ENCODE data around the gene BORCS5. TPM values are rescaled to one million over a fixed set of nuclear protein-coding genes. Genes with fewer than 3 reads are reported as not detected.
A peak's percentile ranks its signal among the peaks of the same experiment; 100 is the strongest.

The BORCS5 gene
- polyA plus RNA-seq, 4 donors: 2.2 to 7.5 (median 5.5) TPM

GRCh38 chr12:12507121-12507520, 150.2 kb downstream of the BORCS5 start:
- peaks cover 13 to 18% (median 15%) of the 10 kb centered on the region in 3 donors for H3K4me1 ChIP-seq (ENCODE audit: control insufficient read depth in 3 of 3, insufficient read depth in 2 of 3, low read depth in 1 of 3, low read length in 2 of 3)
- no peak overlapping the region for H3K27ac ChIP-seq (ENCODE audit: low read depth in 1 of 3, low read length in 2 of 3)
- H3K4me3 ChIP-seq (ENCODE audit: low read depth in 1 of 3, low read length in 3 of 3): no peak overlapping the region
- 74 to 96% (median 96%) methylated on average over 1 of the region's 1 CpG for WGBS, 3 donors
- H3K9me3 ChIP-seq (ENCODE audit: control insufficient read depth in 2 of 2, insufficient read depth in 1 of 2, low read depth in 1 of 2, low read length in 1 of 2): no peaks in the 10 kb centered on the region
- no peaks in the 10 kb centered on the region for H3K27me3 ChIP-seq (ENCODE audit: control insufficient read depth in 3 of 3, insufficient read depth in 3 of 3, low read length in 3 of 3)
- FAIRE-seq (no peak), DNase-seq (no peak)
- peaks cover 0 to 20% (median 2%) of the 10 kb centered on the region in 3 donors for H3K36me3 ChIP-seq (ENCODE audit: control insufficient read depth in 3 of 3, insufficient read depth in 2 of 3, low read depth in 1 of 3, low read length in 3 of 3)

DNA sequence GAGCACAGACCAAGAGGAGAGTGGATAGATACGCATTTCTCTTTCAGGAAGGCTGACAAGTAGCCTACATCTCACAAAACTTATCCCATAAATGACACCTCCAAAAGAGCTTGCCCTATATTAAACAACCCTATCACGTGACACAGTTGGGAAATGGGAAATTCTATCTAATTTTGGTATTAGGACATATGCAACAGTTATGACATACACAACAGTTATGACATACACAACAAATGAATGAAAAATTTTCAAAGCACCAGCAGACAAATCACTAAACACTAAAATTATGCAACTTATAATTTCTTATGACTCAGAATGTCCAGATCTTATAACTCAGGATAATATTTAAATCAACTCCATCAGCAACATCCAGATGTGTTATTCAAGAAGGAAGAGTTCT, 151.7 kb downstream of the BORCS5 start:
- H3K36me3 ChIP-seq (ENCODE audit: control insufficient read depth in 3 of 3, insufficient read depth in 2 of 3, low read depth in 1 of 3, low read length in 3 of 3): peaks cover 0 to 9% (median 2%) of the 10 kb centered on the region in 3 donors
- no peak for DNase-seq
- H3K27ac ChIP-seq (ENCODE audit: low read depth in 1 of 3, low read length in 2 of 3): no peak overlapping the region
- H3K9me3 ChIP-seq (ENCODE audit: control insufficient read depth in 2 of 2, insufficient read depth in 1 of 2, low read depth in 1 of 2, low read length in 1 of 2): no peaks in the 10 kb centered on the region
- WGBS, 3 donors: 91 to 93% (median 92%) methylated on average over 2 of the region's 2 CpGs
- no peaks in the 10 kb centered on the region for H3K27me3 ChIP-seq (ENCODE audit: control insufficient read depth in 3 of 3, insufficient read depth in 3 of 3, low read length in 3 of 3)
- peaks cover 15 to 20% (median 15%) of the 10 kb centered on the region in 3 donors for H3K4me1 ChIP-seq (ENCODE audit: control insufficient read depth in 3 of 3, insufficient read depth in 2 of 3, low read depth in 1 of 3, low read length in 2 of 3)
- no peak for FAIRE-seq
- no peak overlapping the region for H3K4me3 ChIP-seq (ENCODE audit: low read depth in 1 of 3, low read length in 3 of 3)

GRCh38 chr12:12510141-12510540, 153.3 kb downstream of the BORCS5 start:
- Histone ChIP-seq H3K36me3 (ENCODE audit: control insufficient read depth in 3 of 3, insufficient read depth in 2 of 3, low read depth in 1 of 3, low read length in 3 of 3) (peaks cover 0 to 10% (median 2%) of the 10 kb centered on the region in 3 donors), H3K27me3 (ENCODE audit: control insufficient read depth in 3 of 3, insufficient read depth in 3 of 3, low read length in 3 of 3) (no peaks in the 10 kb centered on the region), H3K4me3 (ENCODE audit: low read depth in 1 of 3, low read length in 3 of 3) (no peak overlapping the region), H3K4me1 (ENCODE audit: control insufficient read depth in 3 of 3, insufficient read depth in 2 of 3, low read depth in 1 of 3, low read length in 2 of 3) (peaks cover 13 to 22% (median 14%) of the 10 kb centered on the region in 3 donors), H3K9me3 (ENCODE audit: control insufficient read depth in 2 of 2, insufficient read depth in 1 of 2, low read depth in 1 of 2, low read length in 1 of 2) (no peaks in the 10 kb centered on the region), H3K27ac (ENCODE audit: low read depth in 1 of 3, low read length in 2 of 3) (no peak overlapping the region)
- DNase-seq (no peak), FAIRE-seq (no peak)
- 91 to 96% (median 94%) methylated on average over 2 of the region's 2 CpGs for WGBS, 3 donors

DNA sequence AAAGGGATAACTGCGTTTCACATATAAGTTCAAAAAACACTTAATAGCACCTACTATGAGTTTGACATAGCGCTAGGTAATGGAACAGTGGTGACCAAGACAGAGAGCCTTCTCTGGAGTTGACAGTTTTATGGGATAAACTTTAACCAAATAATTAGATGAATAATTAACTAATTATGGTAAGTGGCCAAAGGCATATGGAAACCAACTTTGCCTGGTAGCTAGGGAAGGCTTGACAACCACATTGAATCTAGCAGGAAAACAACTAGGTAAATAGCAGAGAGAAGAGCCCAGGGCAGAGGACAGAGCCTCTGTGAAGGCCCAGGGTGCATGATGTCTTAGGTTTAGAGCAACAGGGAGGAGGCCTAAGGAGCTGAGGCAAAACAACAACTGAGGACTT, 153.7 kb downstream of the BORCS5 start:
- Histone ChIP-seq H3K36me3 (ENCODE audit: control insufficient read depth in 3 of 3, insufficient read depth in 2 of 3, low read depth in 1 of 3, low read length in 3 of 3) (peaks cover 0 to 12% (median 2%) of the 10 kb centered on the region in 3 donors), H3K4me1 (ENCODE audit: control insufficient read depth in 3 of 3, insufficient read depth in 2 of 3, low read depth in 1 of 3, low read length in 2 of 3) (peaks cover 9 to 18% (median 13%) of the 10 kb centered on the region in 3 donors), H3K9me3 (ENCODE audit: control insufficient read depth in 2 of 2, insufficient read depth in 1 of 2, low read depth in 1 of 2, low read length in 1 of 2) (no peaks in the 10 kb centered on the region), H3K4me3 (ENCODE audit: low read depth in 1 of 3, low read length in 3 of 3) (no peak overlapping the region), H3K27ac (ENCODE audit: low read depth in 1 of 3, low read length in 2 of 3) (no peak overlapping the region), H3K27me3 (ENCODE audit: control insufficient read depth in 3 of 3, insufficient read depth in 3 of 3, low read length in 3 of 3) (no peaks in the 10 kb centered on the region)
- FAIRE-seq (no peak), DNase-seq (peak in 1 of 2 donors; percentile 40)
- 94 to 98% (median 96%) methylated on average over 2 of the region's 2 CpGs for WGBS, 3 donors

- Histone ChIP-seq H3K4me1 (ENCODE audit: control insufficient read depth in 3 of 3, insufficient read depth in 2 of 3, low read depth in 1 of 3, low read length in 2 of 3) (peaks cover 9 to 13% (median 12%) of the 10 kb centered on the region in 3 donors), H3K9me3 (ENCODE audit: control insufficient read depth in 2 of 2, insufficient read depth in 1 of 2, low read depth in 1 of 2, low read length in 1 of 2) (no peaks in the 10 kb centered on the region), H3K36me3 (ENCODE audit: control insufficient read depth in 3 of 3, insufficient read depth in 2 of 3, low read depth in 1 of 3, low read length in 3 of 3) (peaks cover 0 to 19% (median 2%) of the 10 kb centered on the region in 3 donors), H3K27me3 (ENCODE audit: control insufficient read depth in 3 of 3, insufficient read depth in 3 of 3, low read length in 3 of 3) (no peaks in the 10 kb centered on the region), H3K4me3 (ENCODE audit: low read depth in 1 of 3, low read length in 3 of 3) (no peak overlapping the region), H3K27ac (ENCODE audit: low read depth in 1 of 3, low read length in 2 of 3) (no peak overlapping the region)
- FAIRE-seq (no peak), DNase-seq (no peak)
- 64 to 70% (median 64%) methylated on average over 3 of the region's 3 CpGs for WGBS, 3 donors
Observed at GRCh38 chr12:12511021-12511783, 154.3 kb downstream of the BORCS5 start.

- H3K36me3 ChIP-seq (ENCODE audit: control insufficient read depth in 3 of 3, insufficient read depth in 2 of 3, low read depth in 1 of 3, low read length in 3 of 3): peaks cover 0 to 19% (median 5%) of the 10 kb centered on the region in 3 donors
- no peak overlapping the region for H3K27ac ChIP-seq (ENCODE audit: low read depth in 1 of 3, low read length in 2 of 3)
- no peak overlapping the region for H3K4me3 ChIP-seq (ENCODE audit: low read depth in 1 of 3, low read length in 3 of 3)
- DNase-seq (no peak), FAIRE-seq (no peak)
- H3K27me3 ChIP-seq (ENCODE audit: control insufficient read depth in 3 of 3, insufficient read depth in 3 of 3, low read length in 3 of 3): no peaks in the 10 kb centered on the region
- 82 to 86% (median 84%) methylated on average over 5 of the region's 5 CpGs for WGBS, 3 donors
- H3K4me1 ChIP-seq (ENCODE audit: control insufficient read depth in 3 of 3, insufficient read depth in 2 of 3, low read depth in 1 of 3, low read length in 2 of 3): peaks cover 7 to 13% (median 12%) of the 10 kb centered on the region in 3 donors
- no peaks in the 10 kb centered on the region for H3K9me3 ChIP-seq (ENCODE audit: control insufficient read depth in 2 of 2, insufficient read depth in 1 of 2, low read depth in 1 of 2, low read length in 1 of 2)
Observed at GRCh38 chr12:12511895-12512711, 155.2 kb downstream of the BORCS5 start.

- WGBS, 3 donors: 71 to 91% (median 90%) methylated on average over 3 of the region's 3 CpGs
- H3K36me3 ChIP-seq (ENCODE audit: control insufficient read depth in 3 of 3, insufficient read depth in 2 of 3, low read depth in 1 of 3, low read length in 3 of 3): peaks cover 0 to 22% (median 5%) of the 10 kb centered on the region in 3 donors
- H3K27me3 ChIP-seq (ENCODE audit: control insufficient read depth in 3 of 3, insufficient read depth in 3 of 3, low read length in 3 of 3): no peaks in the 10 kb centered on the region
- no peaks in the 10 kb centered on the region for H3K9me3 ChIP-seq (ENCODE audit: control insufficient read depth in 2 of 2, insufficient read depth in 1 of 2, low read depth in 1 of 2, low read length in 1 of 2)
- H3K4me3 ChIP-seq (ENCODE audit: low read depth in 1 of 3, low read length in 3 of 3): no peak overlapping the region
- no peak for FAIRE-seq
- DNase-seq: peak in 1 of 2 donors; percentile 66
- peak overlapping the region in 2 of 3 donors; percentile 31 to 57 for H3K27ac ChIP-seq (ENCODE audit: low read depth in 1 of 3, low read length in 2 of 3)
- peaks cover 9 to 24% (median 13%) of the 10 kb centered on the region in 3 donors for H3K4me1 ChIP-seq (ENCODE audit: control insufficient read depth in 3 of 3, insufficient read depth in 2 of 3, low read depth in 1 of 3, low read length in 2 of 3)
Observed at GRCh38 chr12:12513416-12514006, 156.6 kb downstream of the BORCS5 start.

- no peak overlapping the region for H3K4me3 ChIP-seq (ENCODE audit: low read depth in 1 of 3, low read length in 3 of 3)
- FAIRE-seq: no peak
- peaks cover 4 to 50% (median 7%) of the 10 kb centered on the region in 3 donors for H3K4me1 ChIP-seq (ENCODE audit: control insufficient read depth in 3 of 3, insufficient read depth in 2 of 3, low read depth in 1 of 3, low read length in 2 of 3)
- no peak for DNase-seq
- H3K36me3 ChIP-seq (ENCODE audit: control insufficient read depth in 3 of 3, insufficient read depth in 2 of 3, low read depth in 1 of 3, low read length in 3 of 3): peaks cover 2 to 25% (median 11%) of the 10 kb centered on the region in 3 donors
- WGBS, 3 donors: 33 to 78% (median 39%) methylated on average over 3 of the region's 3 CpGs
- peak overlapping the region; percentile 78 to 93 (median 80) for H3K27ac ChIP-seq (ENCODE audit: low read depth in 1 of 3, low read length in 2 of 3)
- H3K27me3 ChIP-seq (ENCODE audit: control insufficient read depth in 3 of 3, insufficient read depth in 3 of 3, low read length in 3 of 3): no peaks in the 10 kb centered on the region
- no peaks in the 10 kb centered on the region for H3K9me3 ChIP-seq (ENCODE audit: control insufficient read depth in 2 of 2, insufficient read depth in 1 of 2, low read depth in 1 of 2, low read length in 1 of 2)
Observed at GRCh38 chr12:12518464-12518845, 161.6 kb downstream of the BORCS5 start.

Measured in small intestine (tissue), 7 donors.